GM18526 (cell line): ENCODE data around the gene HOXB5.
A peak's percentile ranks its signal among the peaks of the same experiment; 100 is the strongest.

Experiments used
- POLR2A ChIP-seq: IDR thresholded peaks from 3 replicates; pipeline ENCODE4 v1.6.1; 2011; ENCODE audit not compliant: insufficient read length; ENCODE audit errors: extremely low read depth

HOXB5 gene

GRCh38 chr17:48613862-48614694 lies 20.5 kb upstream of the HOXB5 start:
- no peak for TF ChIP-seq POLR2A

GRCh38 chr17:48612854-48613691 lies 19.5 kb upstream of the HOXB5 start:
- no peak for TF ChIP-seq POLR2A

GRCh38 chr17:48612456-48612853 lies 18.9 kb upstream of the HOXB5 start:
- no peak for TF ChIP-seq POLR2A

GRCh38 chr17:48611681-48612455 lies 18.3 kb upstream of the HOXB5 start:
- TF ChIP-seq POLR2A: no peak

- TF ChIP-seq POLR2A: no peak
Observed at GRCh38 chr17:48611213-48611612, 17.6 kb upstream of the HOXB5 start.

GRCh38 chr17:48610282-48611211 lies 17.0 kb upstream of the HOXB5 start, which contains the start of gene HOXB7:
HOXB7 (minus strand) TSS chr17:48611017; CDS start chr17:48610918, 99 bp downstream.
- TF ChIP-seq POLR2A: peak; percentile 47

GRCh38 chr17:48609759-48610281 lies 16.2 kb upstream of the HOXB5 start:
- no peak for TF ChIP-seq POLR2A

- no peak for TF ChIP-seq POLR2A
Observed at GRCh38 chr17:48609033-48609432, 15.5 kb upstream of the HOXB5 start.

- no peak for TF ChIP-seq POLR2A
Observed at GRCh38 chr17:48608494-48608834, 14.9 kb upstream of the HOXB5 start.

- no peak for TF ChIP-seq POLR2A
Observed at GRCh38 chr17:48606892-48607614, 13.5 kb upstream of the HOXB5 start.

GRCh38 chr17:48605991-48606891 lies 12.7 kb upstream of the HOXB5 start:
- no peak for TF ChIP-seq POLR2A

GRCh38 chr17:48605409-48605919 lies 11.9 kb upstream of the HOXB5 start:
- TF ChIP-seq POLR2A: no peak
